Trophoblast cell (in vitro differentiated cells and primary cell): ENCODE measurements around the gene FBXO17.

Source experiments
- DNase-seq, 2 donors: peaks; one replicate each; pipeline ENCODE4 v3.0.0-alpha.2; 2016
- H2AFZ ChIP-seq: 2 replicates; pipeline ENCODE4 v1.6.1; 2013; ENCODE audit warnings: low read length, moderate library complexity, mild to moderate bottlenecking; ENCODE audit not compliant: insufficient read depth, poor library complexity
- H2AK5ac ChIP-seq: 2 replicates; pipeline ENCODE4 v1.6.1; 2013; ENCODE audit warnings: mild to moderate bottlenecking, low read length
- H2BK120ac ChIP-seq: 2 replicates; pipeline ENCODE4 v1.6.1; 2013; ENCODE audit warnings: low read length, mild to moderate bottlenecking, moderate library complexity; ENCODE audit not compliant: insufficient read depth, poor library complexity
- H2BK12ac ChIP-seq: 2 replicates; pipeline ENCODE4 v1.6.1; 2013; ENCODE audit warnings: mild to moderate bottlenecking, low read length, moderate library complexity
- H2BK5ac ChIP-seq: 2 replicates; pipeline ENCODE4 v1.6.1; 2013; ENCODE audit warnings: low read length, low read depth, moderate library complexity, mild to moderate bottlenecking; ENCODE audit not compliant: poor library complexity
- H3K14ac ChIP-seq: 2 replicates; pipeline ENCODE4 v1.6.1; 2013; ENCODE audit warnings: mild to moderate bottlenecking, low read length
- H3K18ac ChIP-seq: 2 replicates; pipeline ENCODE4 v1.6.1; 2013; ENCODE audit warnings: mild to moderate bottlenecking, low read length
- H3K23ac ChIP-seq: 2 replicates; pipeline ENCODE4 v1.6.1; 2013; ENCODE audit warnings: low read length
- H3K27ac ChIP-seq: 2 replicates; pipeline ENCODE4 v1.5.1; 2013; ENCODE audit warnings: low read depth, mild to moderate bottlenecking, inconsistent platforms, low read length, moderate library complexity
- H3K27me3 ChIP-seq: 2 replicates; pipeline ENCODE4 v1.6.1; 2013; ENCODE audit warnings: inconsistent platforms, mild to moderate bottlenecking, low read length, moderate library complexity; ENCODE audit not compliant: insufficient read depth
- H3K36me3 ChIP-seq, 2 experiments: 1 replicate in 1 of 2; 2 replicates in 1 of 2; pipeline ENCODE4 v1.6.1; 2013; ENCODE audit warnings: low read length in 2 of 2, mild to moderate bottlenecking in 2 of 2, moderate library complexity in 1 of 2; ENCODE audit not compliant: insufficient read depth in 2 of 2, control insufficient read depth in 1 of 2
- H3K4ac ChIP-seq: 2 replicates; pipeline ENCODE4 v1.6.1; 2013; ENCODE audit warnings: low read depth, mild to moderate bottlenecking, low read length, moderate library complexity
- H3K4me1 ChIP-seq, 2 experiments: 1 replicate in 1 of 2; 2 replicates in 1 of 2; pipeline ENCODE4 v1.6.1; 2013; ENCODE audit warnings: low read length in 2 of 2, mild to moderate bottlenecking in 2 of 2, moderate library complexity in 1 of 2; ENCODE audit not compliant: insufficient read depth in 2 of 2, control insufficient read depth in 1 of 2
- H3K4me2 ChIP-seq: 2 replicates; pipeline ENCODE4 v1.6.1; 2013; ENCODE audit warnings: inconsistent platforms, mild to moderate bottlenecking, low read length, moderate library complexity
- H3K4me3 ChIP-seq: 2 replicates; pipeline ENCODE4 v1.5.1; 2013; ENCODE audit warnings: mild to moderate bottlenecking, low read depth, low read length, inconsistent platforms
- H3K79me1 ChIP-seq: one replicate; pipeline ENCODE4 v1.6.1; 2013; ENCODE audit warnings: low read length
- H3K79me2 ChIP-seq: 2 replicates; pipeline ENCODE4 v1.6.1; 2013; ENCODE audit warnings: low read length, mild to moderate bottlenecking; ENCODE audit not compliant: control insufficient read depth, insufficient read depth, poor library complexity
- H3K9ac ChIP-seq: 2 replicates; pipeline ENCODE4 v1.6.1; 2013; ENCODE audit warnings: mild to moderate bottlenecking, low read length
- H3K9me3 ChIP-seq: 2 replicates; pipeline ENCODE4 v1.6.1; 2013; ENCODE audit warnings: low read depth, mild to moderate bottlenecking, control low read depth, inconsistent platforms, low read length; ENCODE audit not compliant: insufficient read depth
- H4K12ac ChIP-seq: 2 replicates; pipeline ENCODE4 v1.6.1; 2013; ENCODE audit warnings: low read depth, mild to moderate bottlenecking, low read length, moderate library complexity
- H4K8ac ChIP-seq: 2 replicates; pipeline ENCODE4 v1.6.1; 2013; ENCODE audit warnings: low read depth, mild to moderate bottlenecking, low read length, moderate library complexity
- H4K91ac ChIP-seq: one replicate; pipeline ENCODE4 v1.6.1; 2013; ENCODE audit warnings: low read depth, mild to moderate bottlenecking, low read length, moderate library complexity
- WGBS: extraction: QIAGEN DNeasy Blood & Tissue Kit; methylation state at CpG from one replicate; pipeline ENCODE4 v1.1.7; 2013; ENCODE audit warnings: missing lambda C conversion rate; ENCODE audit not compliant: insufficient read length, insufficient coverage; ENCODE audit errors: extremely low coverage; 5-methylcytosine and 5-hydroxymethylcytosine counted together

The FBXO17 gene

DNA sequence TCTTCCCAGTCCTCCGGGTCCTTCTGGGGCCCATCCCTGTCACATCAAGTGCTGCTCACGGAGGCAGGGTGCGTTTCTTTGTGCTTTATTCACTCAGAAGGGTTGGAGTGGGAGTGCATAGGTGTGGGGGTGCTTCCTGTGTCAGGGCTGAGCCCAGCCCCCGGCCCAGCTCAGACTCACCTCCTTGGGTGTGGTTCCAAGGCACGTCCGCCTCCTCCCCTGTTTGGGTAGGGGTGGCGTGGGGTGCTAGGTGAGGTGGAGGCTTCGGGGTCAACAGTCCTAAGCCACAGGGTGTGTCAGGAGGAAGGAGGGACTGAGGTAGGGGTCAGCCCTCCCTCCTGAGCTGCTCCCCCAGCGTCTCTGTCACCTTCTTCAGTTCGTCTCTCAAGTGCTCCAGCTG lies 66.6 kb downstream of the FBXO17 start:
- H3K4me1 ChIP-seq: no peaks in the 10 kb centered on the region
- DNase-seq: no peak
- no peaks in the 10 kb centered on the region for H3K79me1 ChIP-seq
- no peak overlapping the region for H3K27ac ChIP-seq
- H2BK120ac ChIP-seq: no peak overlapping the region
- H2AK5ac ChIP-seq: no peak overlapping the region
- no peak overlapping the region for H4K12ac ChIP-seq
- H3K23ac ChIP-seq: no peak overlapping the region
- H3K18ac ChIP-seq: no peak overlapping the region
- H3K4me2 ChIP-seq: no peak overlapping the region
- no peaks in the 10 kb centered on the region for H3K27me3 ChIP-seq
- H4K8ac ChIP-seq: no peak overlapping the region
- H2BK12ac ChIP-seq: no peak overlapping the region
- no peaks in the 10 kb centered on the region for H3K79me2 ChIP-seq
- H4K91ac ChIP-seq: no peak overlapping the region
- no peak overlapping the region for H3K14ac ChIP-seq
- H2BK5ac ChIP-seq: no peak overlapping the region
- no peak overlapping the region for H3K4ac ChIP-seq
- no peak overlapping the region for H3K4me3 ChIP-seq
- no CpG with 5 or more reads among the region's 10 CpGs for WGBS
- H3K9ac ChIP-seq: no peak overlapping the region
- no peak overlapping the region for H2AFZ ChIP-seq
- H3K36me3 ChIP-seq: peaks cover 23 to 27% of the 10 kb centered on the region in 2 experiments
- H3K9me3 ChIP-seq: peaks cover 5% of the 10 kb centered on the region

DNA sequence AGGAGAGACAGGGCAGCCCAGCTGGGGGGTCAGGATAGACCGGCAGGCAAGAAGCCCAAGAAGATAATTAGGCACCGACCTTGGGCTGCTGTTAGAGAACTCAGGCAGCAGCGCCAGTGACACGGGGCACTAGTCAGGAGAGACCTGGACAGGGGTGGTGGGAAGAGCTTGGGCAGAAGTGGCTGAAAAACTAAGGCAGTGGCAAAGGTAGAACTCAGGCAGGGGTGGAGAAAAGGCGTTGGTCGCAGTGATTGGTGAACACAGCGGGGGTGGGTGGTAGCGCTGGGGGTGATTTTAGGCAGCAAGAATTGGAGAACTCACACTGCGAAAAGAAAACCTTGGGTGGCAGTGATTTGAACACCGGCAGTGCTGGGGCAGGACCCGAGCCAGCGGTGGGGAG lies 67.9 kb downstream of the FBXO17 start:
- Histone ChIP-seq H4K8ac (no peak overlapping the region), H3K79me2 (no peaks in the 10 kb centered on the region), H3K4ac (no peak overlapping the region), H3K4me2 (no peak overlapping the region), H2BK12ac (no peak overlapping the region), H2BK120ac (no peak overlapping the region), H4K12ac (no peak overlapping the region), H3K23ac (no peak overlapping the region), H3K4me3 (no peak overlapping the region), H3K18ac (no peak overlapping the region), H3K27me3 (no peaks in the 10 kb centered on the region), H3K36me3 (peaks cover 23 to 27% of the 10 kb centered on the region in 2 experiments), H3K9me3 (peaks cover 5% of the 10 kb centered on the region), H3K9ac (no peak overlapping the region), H2BK5ac (no peak overlapping the region), H3K14ac (no peak overlapping the region), H2AFZ (no peak overlapping the region), H3K27ac (no peak overlapping the region), H3K79me1 (no peaks in the 10 kb centered on the region), H3K4me1 (no peaks in the 10 kb centered on the region), H4K91ac (no peak overlapping the region), H2AK5ac (no peak overlapping the region)
- DNase-seq: no peak
- WGBS: no CpG with 5 or more reads among the region's 12 CpGs

DNA sequence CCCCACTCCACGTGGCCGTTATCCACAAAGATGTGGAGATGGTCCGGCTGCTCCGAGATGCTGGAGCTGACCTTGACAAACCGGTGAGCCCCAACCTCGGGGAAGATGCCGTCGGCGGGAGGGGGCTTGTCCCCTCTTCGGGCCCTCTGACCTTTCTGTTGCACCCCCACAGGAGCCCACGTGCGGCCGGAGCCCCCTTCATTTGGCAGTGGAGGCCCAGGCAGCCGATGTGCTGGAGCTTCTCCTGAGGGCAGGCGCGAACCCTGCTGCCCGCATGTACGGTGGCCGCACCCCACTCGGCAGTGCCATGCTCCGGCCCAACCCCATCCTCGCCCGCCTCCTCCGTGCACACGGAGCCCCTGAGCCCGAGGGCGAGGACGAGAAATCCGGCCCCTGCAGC lies 68.3 kb downstream of the FBXO17 start:
- Histone ChIP-seq H3K18ac (no peak overlapping the region), H3K14ac (no peak overlapping the region), H2BK5ac (no peak overlapping the region), H3K79me2 (no peaks in the 10 kb centered on the region), H4K8ac (no peak overlapping the region), H3K9me3 (peaks cover 5% of the 10 kb centered on the region), H3K36me3 (peaks cover 23 to 27% of the 10 kb centered on the region in 2 experiments), H2AK5ac (no peak overlapping the region), H3K4me3 (no peak overlapping the region), H3K4ac (no peak overlapping the region), H3K9ac (no peak overlapping the region), H3K23ac (no peak overlapping the region), H2BK12ac (no peak overlapping the region), H3K79me1 (no peaks in the 10 kb centered on the region), H3K27ac (no peak overlapping the region), H4K91ac (no peak overlapping the region), H2BK120ac (no peak overlapping the region), H3K27me3 (no peaks in the 10 kb centered on the region), H3K4me2 (no peak overlapping the region), H3K4me1 (no peaks in the 10 kb centered on the region), H4K12ac (no peak overlapping the region), H2AFZ (no peak overlapping the region)
- no peak for DNase-seq
- WGBS: no CpG with 5 or more reads among the region's 29 CpGs

DNA sequence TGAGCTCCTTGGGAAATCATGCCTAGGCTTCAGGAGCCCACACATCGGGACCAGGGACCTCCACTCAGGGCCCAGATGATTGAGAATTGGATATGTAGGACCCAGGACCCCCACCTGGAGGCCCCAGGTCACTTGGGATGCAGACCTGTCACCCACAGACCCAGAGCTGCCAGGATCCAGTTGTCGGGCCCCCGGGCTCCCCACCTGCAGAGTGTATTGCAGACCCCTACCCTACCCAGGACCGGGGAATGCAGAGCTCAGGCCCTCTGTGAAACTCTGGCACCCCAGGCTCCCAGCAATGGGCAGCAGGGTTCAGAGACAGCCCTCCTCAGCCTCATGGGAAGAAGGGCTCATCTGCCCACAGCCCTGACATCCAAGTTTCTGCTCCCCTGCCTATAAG lies 69.9 kb downstream of the FBXO17 start:
- Histone ChIP-seq H4K12ac (no peak overlapping the region), H3K23ac (no peak overlapping the region), H3K4me2 (no peak overlapping the region), H3K27me3 (no peaks in the 10 kb centered on the region), H3K4me3 (no peak overlapping the region), H3K79me2 (no peaks in the 10 kb centered on the region), H2BK120ac (no peak overlapping the region), H3K18ac (no peak overlapping the region), H3K9me3 (peaks cover 7% of the 10 kb centered on the region), H3K79me1 (no peaks in the 10 kb centered on the region), H3K14ac (no peak overlapping the region), H3K4me1 (no peaks in the 10 kb centered on the region), H2BK5ac (no peak overlapping the region), H2BK12ac (no peak overlapping the region), H3K27ac (no peak overlapping the region), H3K9ac (no peak overlapping the region), H4K91ac (no peak overlapping the region), H4K8ac (no peak overlapping the region), H2AFZ (no peak overlapping the region), H2AK5ac (no peak overlapping the region), H3K36me3 (peaks cover 23 to 27% of the 10 kb centered on the region in 2 experiments), H3K4ac (no peak overlapping the region)
- DNase-seq: no peak
- WGBS: no CpG with 5 or more reads among the region's 4 CpGs
